ENCODE measurements around the gene TRABD. TPM values are rescaled to one million over a fixed set of nuclear protein-coding genes. Genes with fewer than 3 reads are reported as not detected.
"Not testable (repeated sequence)": the region's sequence is repeated elsewhere in the genome, so short reads cannot be mapped to it uniquely, and the experiment has no call there.

The TRABD gene
- total RNA-seq, 1 donor = 15.5 TPM

DNA sequence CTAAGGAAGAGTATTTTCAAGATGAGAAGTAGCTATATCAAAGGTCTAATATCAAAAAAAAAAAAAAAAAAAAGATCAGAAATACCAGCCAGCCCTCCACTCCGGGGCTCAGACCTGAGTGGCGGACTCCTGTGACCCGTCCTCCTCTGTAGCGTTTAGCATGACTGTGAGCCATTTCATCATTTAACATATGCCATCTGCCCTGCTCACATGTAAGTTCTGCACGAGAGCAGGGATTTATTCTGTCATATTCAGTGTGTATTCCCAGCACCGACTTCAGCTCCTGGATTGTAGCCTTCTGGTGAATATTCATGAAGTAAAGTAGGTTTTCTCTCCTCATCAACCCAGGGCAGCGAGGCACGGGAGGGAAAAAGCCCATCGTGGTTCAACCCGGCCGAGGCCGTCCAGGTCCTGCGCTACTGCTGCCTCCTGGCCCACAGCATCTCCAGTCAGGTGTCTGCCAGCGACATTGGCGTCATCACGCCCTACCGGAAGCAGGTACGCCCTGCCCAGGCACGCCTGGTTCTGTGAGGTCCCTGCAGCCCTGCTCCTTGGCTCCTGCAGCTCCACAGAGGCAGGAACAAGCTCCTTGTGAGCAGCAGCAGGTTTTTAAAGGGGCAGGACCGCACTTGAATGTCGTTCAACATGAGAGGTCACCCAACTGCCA, 27.9 kb upstream of the TRABD start:
- no peak for DNase-seq (ENCODE audit: low read depth)

GRCh38 chr22:50160947-50161346, 24.8 kb upstream of the TRABD start:
- no peak for TF ChIP-seq CTCF (IDR thresholded peaks at IDR 0.05; ENCODE audit: insufficient read depth, low read length)
- no peak for DNase-seq (ENCODE audit: low read depth)
- no peak overlapping the region for H3K4me3 ChIP-seq (ENCODE audit: low read depth, low read length)

More for the DNA sequence above, 27.9 kb upstream of the TRABD start:
- TF ChIP-seq CTCF (IDR thresholded peaks at IDR 0.05; ENCODE audit: insufficient read depth, low read length) = no peak
- no peak overlapping the region for H3K4me3 ChIP-seq (ENCODE audit: low read depth, low read length)

GRCh38 chr22:50161508-50162390, 24.0 kb upstream of the TRABD start:
- H3K4me3 ChIP-seq (ENCODE audit: low read depth, low read length) = no peak overlapping the region
- DNase-seq (ENCODE audit: low read depth) = no peak
- TF ChIP-seq CTCF (IDR thresholded peaks at IDR 0.05; ENCODE audit: insufficient read depth, low read length) = no peak

GRCh38 chr22:50162391-50162956, 23.2 kb upstream of the TRABD start:
- no peak overlapping the region for H3K4me3 ChIP-seq (ENCODE audit: low read depth, low read length)
- TF ChIP-seq CTCF (IDR thresholded peaks at IDR 0.05; ENCODE audit: insufficient read depth, low read length) = no peak
- no peak for DNase-seq (ENCODE audit: low read depth)

GRCh38 chr22:50165436-50166123, 20.1 kb upstream of the TRABD start:
- no peak overlapping the region for H3K4me3 ChIP-seq (ENCODE audit: low read depth, low read length)
- no peak for TF ChIP-seq CTCF (IDR thresholded peaks at IDR 0.05; ENCODE audit: insufficient read depth, low read length)
- DNase-seq (ENCODE audit: low read depth) = no peak

GRCh38 chr22:50167689-50168489, 17.8 kb upstream of the TRABD start:
- DNase-seq (ENCODE audit: low read depth) = no peak
- TF ChIP-seq CTCF (IDR thresholded peaks at IDR 0.05; ENCODE audit: insufficient read depth, low read length) = no peak
- no peak overlapping the region for H3K4me3 ChIP-seq (ENCODE audit: low read depth, low read length)

DNA sequence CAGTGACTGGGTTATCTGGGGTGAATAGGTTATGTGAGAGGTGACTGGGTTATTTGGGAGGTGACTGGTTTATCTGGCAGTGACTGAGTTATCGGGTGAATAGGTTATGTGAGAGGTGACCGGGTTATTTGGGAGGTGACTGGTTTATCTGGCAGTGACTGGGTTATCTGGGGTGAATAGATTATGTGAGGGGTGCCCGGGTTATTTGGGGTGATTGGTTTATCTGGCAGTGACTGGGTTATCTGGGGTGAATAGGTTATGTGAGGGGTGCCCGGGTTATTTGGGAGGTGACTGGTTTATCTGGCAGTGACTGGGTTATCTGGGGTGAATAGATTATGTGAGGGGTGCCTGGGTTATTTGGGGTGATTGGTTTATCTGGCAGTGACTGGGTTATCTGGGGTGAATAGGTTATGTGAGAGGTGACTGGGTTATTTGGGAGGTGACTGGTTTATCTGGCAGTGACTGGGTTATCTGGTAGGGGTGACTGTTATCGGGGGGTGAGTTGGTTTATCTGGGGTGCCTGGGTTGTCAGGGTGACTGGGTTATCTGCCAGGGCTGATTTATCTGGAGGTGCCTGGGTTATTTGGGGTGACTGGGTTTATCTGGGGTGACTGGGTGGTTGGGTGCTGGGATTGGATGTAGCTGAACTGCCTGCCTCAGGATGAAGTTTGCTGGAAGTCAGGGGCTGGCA, 17.1 kb upstream of the TRABD start:
- DNase-seq (ENCODE audit: low read depth); H3K4me3 ChIP-seq (ENCODE audit: low read depth, low read length): not testable (repeated sequence)

All from fibroblast of the aortic adventitia (primary cell).